Measurements from ENCODE around the gene LHFPL6.

Gene LHFPL6

DNA sequence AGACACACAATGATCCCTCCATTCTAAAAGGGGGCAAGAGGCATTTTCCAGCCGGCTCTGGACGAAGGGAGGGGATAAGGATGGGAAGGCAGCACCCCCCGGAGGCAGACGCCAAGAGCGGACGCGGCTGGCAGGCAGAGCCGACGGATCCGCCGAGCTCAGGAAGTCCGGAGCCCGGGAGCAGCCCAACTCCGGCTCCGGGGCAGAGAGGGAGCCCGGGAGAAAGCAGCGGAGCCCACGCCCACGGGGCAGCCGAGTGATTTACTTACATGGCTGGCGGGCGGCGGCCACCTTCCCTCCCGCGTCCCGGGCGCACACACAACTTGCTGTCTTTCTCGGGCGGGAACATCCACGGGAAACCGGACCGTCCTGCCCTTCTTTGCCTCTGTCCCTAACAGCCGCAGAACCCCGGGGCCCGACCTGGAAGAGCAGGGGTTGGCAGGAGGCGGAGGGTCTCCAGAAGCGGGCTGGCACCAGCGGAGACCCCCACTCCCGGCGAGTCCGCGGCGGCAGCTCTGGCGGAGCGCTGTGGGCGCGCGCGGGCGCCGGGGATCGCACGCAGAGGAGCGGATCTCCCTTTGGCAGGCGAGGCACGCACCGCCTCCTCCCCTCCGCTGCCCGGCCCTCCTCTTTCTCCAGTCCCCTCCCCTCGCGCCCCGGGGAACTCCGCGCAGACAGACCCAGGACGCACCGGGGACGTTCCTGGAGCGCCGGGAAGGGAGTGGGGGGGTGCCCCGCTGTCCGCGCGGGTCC lies at the start of gene LHFPL6:
Gene LHFPL6, minus strand, starts transcription at position 580 of the 753 bp plus-strand sequence.
- DNase-seq (ENCODE audit: low read depth in 2 of 2), result peak in 1 of 2 donors; percentile 51

DNA sequence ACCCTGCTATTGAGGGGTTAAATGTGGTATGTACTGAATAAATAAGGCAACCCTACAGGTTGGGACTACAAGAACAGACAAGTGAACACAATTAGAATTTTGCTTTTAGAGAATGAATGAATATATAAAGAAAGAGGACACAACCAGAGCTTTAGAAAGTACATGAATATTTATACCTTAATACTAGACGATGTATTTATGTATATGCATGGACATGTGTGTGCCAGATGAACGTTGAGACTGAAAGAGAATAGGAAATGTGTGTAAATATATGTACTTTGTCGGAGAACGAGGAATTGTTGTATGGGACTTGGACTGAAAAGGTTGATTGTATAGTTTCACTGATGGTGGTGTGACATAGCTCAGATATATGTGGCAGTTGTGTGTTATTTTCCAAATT lies 43.1 kb upstream of the LHFPL6 start:
- DNase-seq (ENCODE audit: low read depth in 2 of 2), result no peak

- no peak for DNase-seq (ENCODE audit: low read depth in 2 of 2)
Observed at GRCh38 chr13:39641645-39642044, 38.7 kb upstream of the LHFPL6 start.

- DNase-seq (ENCODE audit: low read depth in 2 of 2), result no peak
Observed at GRCh38 chr13:39637890-39638289, 34.9 kb upstream of the LHFPL6 start.

- DNase-seq (ENCODE audit: low read depth in 2 of 2), result no peak
Observed at GRCh38 chr13:39635564-39635963, 32.6 kb upstream of the LHFPL6 start.

GRCh38 chr13:39632994-39633393 lies 30.0 kb upstream of the LHFPL6 start:
- no peak for DNase-seq (ENCODE audit: low read depth in 2 of 2)

DNA sequence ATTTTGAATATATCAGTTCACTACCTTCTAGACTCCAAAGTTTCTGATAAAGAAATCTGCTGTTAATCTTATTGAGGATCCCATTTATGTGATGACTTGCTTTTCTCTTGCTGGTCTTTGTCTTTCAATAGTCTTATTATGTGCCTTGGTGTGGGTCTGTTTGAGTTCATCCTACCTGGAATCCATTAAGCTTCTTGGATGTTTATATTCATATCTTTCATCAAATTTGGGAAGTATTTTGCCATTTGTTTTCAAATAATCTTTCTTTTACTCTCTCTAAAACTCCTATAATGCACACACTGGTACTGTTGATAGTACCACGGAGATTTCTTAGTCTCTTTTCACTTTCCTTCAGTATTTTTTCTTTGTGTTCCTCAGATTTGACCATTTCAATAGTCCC lies 28.3 kb upstream of the LHFPL6 start:
- DNase-seq (ENCODE audit: low read depth in 2 of 2), result no peak

DNA sequence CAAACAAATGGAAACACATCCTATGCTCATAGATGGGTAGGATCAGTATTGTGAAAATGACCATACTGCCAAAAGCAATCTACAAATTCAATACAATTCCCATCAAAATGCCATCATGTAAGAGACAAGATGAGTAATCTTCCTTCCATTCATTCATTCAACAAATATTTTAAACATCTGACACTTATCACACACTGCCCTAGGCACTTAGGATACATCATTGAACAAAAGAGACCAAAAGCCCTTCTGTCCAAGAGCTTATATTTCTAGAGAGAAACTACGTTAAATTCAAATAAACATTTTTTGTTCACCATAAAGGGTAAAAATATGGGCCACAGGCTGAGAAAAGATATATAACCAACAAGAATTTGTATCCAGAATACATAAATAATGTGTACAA lies 20.5 kb upstream of the LHFPL6 start:
- no peak for DNase-seq (ENCODE audit: low read depth in 2 of 2)

GRCh38 chr13:39618561-39618960 lies 15.6 kb upstream of the LHFPL6 start:
- no peak for DNase-seq (ENCODE audit: low read depth in 2 of 2)

GRCh38 chr13:39616087-39616694 lies 13.2 kb upstream of the LHFPL6 start:
- no peak for DNase-seq (ENCODE audit: low read depth in 2 of 2)

GRCh38 chr13:39612023-39612637 lies 9.1 kb upstream of the LHFPL6 start:
- DNase-seq (ENCODE audit: low read depth in 2 of 2), result peak in 1 of 2 donors; percentile 32

DNA sequence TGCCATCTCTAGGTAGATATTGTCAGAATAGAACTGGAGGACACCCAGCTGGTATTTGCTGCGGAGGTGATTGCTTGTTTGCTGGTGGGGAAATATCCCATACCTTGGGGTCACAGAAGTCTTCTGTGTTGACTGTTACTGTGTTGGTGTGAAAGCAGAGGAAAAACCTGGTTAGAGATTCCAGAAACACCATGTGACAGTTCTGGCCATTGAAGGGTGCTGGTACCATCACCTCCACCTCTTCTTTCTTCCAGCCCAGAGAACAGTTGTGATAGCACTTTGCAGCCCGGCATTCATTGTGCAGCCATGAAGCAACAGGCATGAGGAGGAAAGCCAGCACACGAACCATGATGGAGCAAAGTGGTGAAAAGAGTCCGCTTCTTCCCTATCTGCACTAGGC lies 4.9 kb upstream of the LHFPL6 start:
- DNase-seq (ENCODE audit: low read depth in 2 of 2), result no peak

- DNase-seq (ENCODE audit: low read depth in 2 of 2), result no peak
Observed at GRCh38 chr13:39605677-39606320, 2.8 kb upstream of the LHFPL6 start.

GRCh38 chr13:39604756-39605155 lies 1.8 kb upstream of the LHFPL6 start:
- no peak for DNase-seq (ENCODE audit: low read depth in 2 of 2)

- DNase-seq (ENCODE audit: low read depth in 2 of 2), result no peak
Observed at GRCh38 chr13:39603424-39603947, 493 bp upstream of the LHFPL6 start.

DNA sequence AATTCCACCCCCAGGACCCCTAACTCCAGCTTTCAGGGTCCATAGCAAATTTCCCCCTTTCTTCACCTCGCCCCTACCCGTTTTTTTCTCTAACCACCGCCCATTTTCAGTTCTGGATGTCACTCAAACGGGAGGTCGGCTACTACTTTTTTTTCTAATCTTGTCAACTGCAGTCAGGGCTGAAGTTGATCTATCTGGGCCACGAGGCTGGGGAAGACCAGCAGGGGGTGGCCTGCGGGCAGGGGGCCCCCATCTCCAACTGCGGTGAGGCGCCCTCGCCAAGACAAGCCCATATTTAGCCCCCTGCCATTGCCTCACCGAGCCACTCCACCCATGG lies 748 bp downstream of the LHFPL6 start:
- no peak for DNase-seq (ENCODE audit: low read depth in 2 of 2)

DNA sequence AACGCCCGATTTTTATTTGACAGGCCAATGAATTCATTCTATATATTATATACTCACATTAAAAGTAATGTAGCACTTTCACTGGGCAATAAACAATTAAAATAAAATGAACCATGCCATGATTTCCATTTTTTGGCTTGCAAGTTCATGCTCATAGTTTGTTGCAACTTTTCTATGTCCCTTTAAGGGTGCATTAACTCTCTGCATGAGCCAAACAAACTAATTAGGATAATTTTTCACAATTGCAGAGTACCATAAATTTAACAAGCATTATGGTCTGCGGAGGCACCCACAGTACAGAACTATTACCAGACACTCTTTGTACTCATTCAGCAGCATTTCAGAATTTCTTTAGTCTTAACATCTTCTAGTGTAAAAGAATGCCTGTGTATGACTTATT lies 1.4 kb downstream of the LHFPL6 start:
- no peak for DNase-seq (ENCODE audit: low read depth in 2 of 2)

DNA sequence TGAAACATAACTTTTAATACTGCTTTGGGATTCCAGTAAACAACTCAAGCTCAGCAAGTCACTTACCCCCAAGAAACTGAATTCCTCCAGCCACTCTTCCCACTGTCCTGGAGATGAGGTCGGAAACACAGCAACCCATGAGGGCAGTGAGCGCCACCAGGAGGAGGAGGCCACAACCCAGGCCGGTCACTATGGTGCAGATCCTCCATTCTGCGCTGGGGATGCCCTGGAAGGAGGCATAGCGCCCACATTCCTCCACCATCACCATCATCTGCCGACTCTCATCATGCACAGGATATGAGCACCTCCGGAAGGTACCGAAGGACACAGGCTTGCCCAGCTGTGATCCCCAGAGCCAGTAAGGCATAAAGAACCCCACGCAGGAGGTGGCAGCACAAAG lies 2.2 kb downstream of the LHFPL6 start:
- no peak for DNase-seq (ENCODE audit: low read depth in 2 of 2)

DNA sequence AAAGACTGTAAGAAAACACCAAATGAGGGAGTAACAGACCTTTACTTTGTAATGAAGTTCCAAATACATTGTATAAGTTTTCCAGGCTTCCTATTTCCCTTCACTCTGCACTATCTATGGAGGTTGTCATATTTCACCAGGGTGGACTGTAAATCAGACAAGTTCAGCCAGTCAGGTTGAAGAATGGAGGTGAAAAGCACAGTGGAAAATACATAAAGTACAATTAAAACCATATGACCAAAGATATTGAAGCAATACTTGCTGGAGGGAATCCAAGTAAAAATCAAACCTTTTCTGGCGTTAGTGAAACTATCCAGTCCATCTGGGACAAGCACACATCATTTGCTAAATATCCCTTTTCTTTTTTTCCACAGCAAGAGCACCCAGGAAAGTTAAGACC lies 3.2 kb downstream of the LHFPL6 start:
- no peak for DNase-seq (ENCODE audit: low read depth in 2 of 2)

- no peak for DNase-seq (ENCODE audit: low read depth in 2 of 2)
Observed at GRCh38 chr13:39599012-39599411, 4.0 kb downstream of the LHFPL6 start.

GRCh38 chr13:39597838-39598237 lies 5.2 kb downstream of the LHFPL6 start:
- no peak for DNase-seq (ENCODE audit: low read depth in 2 of 2)

DNA sequence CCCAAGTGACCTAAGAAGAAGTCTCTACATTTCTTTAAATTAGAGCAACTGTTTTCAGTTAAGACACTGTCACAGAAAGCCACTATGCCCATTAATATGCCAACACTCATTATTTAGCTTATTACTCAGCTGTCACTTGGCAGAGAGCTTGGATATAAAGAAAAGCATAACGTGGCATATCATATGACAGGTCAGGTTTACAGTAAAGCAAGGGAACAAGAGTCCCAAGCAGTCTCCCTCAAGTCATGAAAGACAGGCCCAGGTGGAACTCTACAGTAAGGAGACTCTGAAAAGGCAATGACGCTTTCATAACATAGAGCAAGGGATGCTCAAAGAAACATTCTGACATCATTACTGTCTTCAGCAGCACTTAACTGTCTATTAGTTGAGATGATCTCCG lies 6.3 kb downstream of the LHFPL6 start:
- no peak for DNase-seq (ENCODE audit: low read depth in 2 of 2)

DNA sequence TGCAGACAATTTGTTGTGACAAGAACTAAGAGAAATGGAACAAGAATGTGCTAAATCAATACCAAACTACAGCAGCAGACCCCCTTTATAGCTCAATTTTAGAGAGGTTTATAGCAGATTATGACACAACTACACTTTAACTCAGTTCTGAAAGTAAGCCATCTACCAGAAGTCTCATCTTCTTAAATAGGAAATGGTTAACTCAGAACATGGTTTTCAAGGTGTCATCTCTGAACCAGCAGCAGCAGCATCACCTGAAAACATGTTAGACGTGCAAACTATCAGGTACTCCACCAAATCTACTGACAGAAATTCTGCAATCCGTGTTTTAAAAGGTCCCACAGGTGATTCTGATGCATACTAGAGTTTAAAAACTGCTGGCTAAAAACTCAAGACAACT lies 6.8 kb downstream of the LHFPL6 start:
- no peak for DNase-seq (ENCODE audit: low read depth in 2 of 2)

Measured in stimulated activated CD4-positive, alpha-beta T cell treated with anti-CD3 and anti-CD28 coated beads, Interleukin-1b, Interleukin-23, amount 100 ng/mL, for 1 hour (primary cell).